ENCODE results near the gene TNFRSF6B.

GRCh38 chr20:63648895-63649589 is 47.4 kb upstream of the TNFRSF6B start:
- TF ChIP-seq CTCF (IDR thresholded peaks at IDR 0.05) (no peak), POLR2AphosphoS5 (IDR thresholded peaks at IDR 0.05; ENCODE audit: low read depth, low read length) (no peak), REST (IDR thresholded peaks at IDR 0.05; ENCODE audit: insufficient read depth in 1 of 2, low read depth in 2 of 2, low read length in 1 of 2) (no peak), TCF7L2 (IDR thresholded peaks at IDR 0.05; ENCODE audit: low read depth, low read length) (no peak)

All from Panc1 (cell line).